GM12801 (cell line): ENCODE data around the gene ISG20L2.

Experiments
- CTCF ChIP-seq: IDR thresholded peaks from one replicate; pipeline ENCODE4 v1.5.1; 2011; ENCODE audit warnings: control low read depth; ENCODE audit not compliant: insufficient read length; ENCODE audit errors: extremely low read depth

ISG20L2 gene

GRCh38 chr1:156706657-156707416, 21.7 kb downstream of the ISG20L2 start:
- no peak for TF ChIP-seq CTCF

GRCh38 chr1:156705918-156706656, 22.5 kb downstream of the ISG20L2 start:
- TF ChIP-seq CTCF, result no peak

GRCh38 chr1:156705321-156705917, 23.1 kb downstream of the ISG20L2 start, which contains the start of gene CRABP2:
Gene CRABP2 (minus strand): TSS chr1:156705583. CDS start chr1:156705446, 137 bp downstream.
- no peak for TF ChIP-seq CTCF

GRCh38 chr1:156704930-156705320, 23.6 kb downstream of the ISG20L2 start:
- TF ChIP-seq CTCF, result no peak

GRCh38 chr1:156704166-156704711, 24.3 kb downstream of the ISG20L2 start:
- no peak for TF ChIP-seq CTCF

GRCh38 chr1:156703741-156704140, 24.8 kb downstream of the ISG20L2 start:
- TF ChIP-seq CTCF, result no peak

GRCh38 chr1:156703336-156703735, 25.2 kb downstream of the ISG20L2 start:
- no peak for TF ChIP-seq CTCF
